ENCODE results near the gene PUDP.

DNA sequence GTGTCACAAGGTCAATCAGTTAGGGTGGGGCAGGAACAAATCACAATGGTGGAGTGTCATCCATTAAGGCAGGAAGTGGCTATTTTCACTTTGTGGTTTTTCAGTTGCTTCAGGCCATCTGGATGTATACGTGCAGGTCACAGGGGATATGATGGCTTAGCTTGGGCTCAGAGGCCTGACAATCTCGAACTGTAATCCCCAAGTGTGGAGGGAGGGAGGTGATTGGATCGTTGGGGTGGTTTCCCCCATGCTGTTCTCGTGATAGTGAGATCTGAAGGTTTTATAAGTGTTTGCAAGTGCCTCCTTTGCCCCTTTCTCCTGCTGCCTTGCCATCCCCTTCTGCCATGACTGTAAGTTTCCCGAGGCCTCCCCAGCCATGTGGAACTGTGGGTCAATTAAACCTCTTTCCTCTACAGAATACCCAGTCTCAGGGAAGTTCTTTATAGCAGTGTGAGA lies 37.1 kb downstream of the PUDP start:
- TF ChIP-seq, protein P1, sequence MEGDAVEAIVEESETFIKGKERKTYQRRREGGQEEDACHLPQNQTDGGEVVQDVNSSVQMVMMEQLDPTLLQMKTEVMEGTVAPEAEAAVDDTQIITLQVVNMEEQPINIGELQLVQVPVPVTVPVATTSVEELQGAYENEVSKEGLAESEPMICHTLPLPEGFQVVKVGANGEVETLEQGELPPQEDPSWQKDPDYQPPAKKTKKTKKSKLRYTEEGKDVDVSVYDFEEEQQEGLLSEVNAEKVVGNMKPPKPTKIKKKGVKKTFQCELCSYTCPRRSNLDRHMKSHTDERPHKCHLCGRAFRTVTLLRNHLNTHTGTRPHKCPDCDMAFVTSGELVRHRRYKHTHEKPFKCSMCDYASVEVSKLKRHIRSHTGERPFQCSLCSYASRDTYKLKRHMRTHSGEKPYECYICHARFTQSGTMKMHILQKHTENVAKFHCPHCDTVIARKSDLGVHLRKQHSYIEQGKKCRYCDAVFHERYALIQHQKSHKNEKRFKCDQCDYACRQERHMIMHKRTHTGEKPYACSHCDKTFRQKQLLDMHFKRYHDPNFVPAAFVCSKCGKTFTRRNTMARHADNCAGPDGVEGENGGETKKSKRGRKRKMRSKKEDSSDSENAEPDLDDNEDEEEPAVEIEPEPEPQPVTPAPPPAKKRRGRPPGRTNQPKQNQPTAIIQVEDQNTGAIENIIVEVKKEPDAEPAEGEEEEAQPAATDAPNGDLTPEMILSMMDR (IDR thresholded peaks at IDR 0.05) = no peak
- no peak for TF ChIP-seq POLR2A (IDR thresholded peaks at IDR 0.05)
- no peak for TF ChIP-seq EP300 (IDR thresholded peaks at IDR 0.05)
